K562 (cell line): Measurements from ENCODE around the gene PLA2G7. TPM values are rescaled to one million over a fixed set of nuclear protein-coding genes. Genes with fewer than 3 reads are reported as not detected.

Experiments used
- ATAC-seq: fragments of 200-7000 bp; cut with Tn5 transposase; 3 replicates; pipeline ENCODE4 v1.9.1; 2020; ENCODE audit warnings: moderate library complexity
- BruUV-seq: library from RNA; stranded (reverse); fragments of 400-500 nt; replicated peaks from 2 replicates; lab custom pipeline; 2021; lab: Mats Ljungman, UMichigan
- CTCF ChIA-PET: fragments of 300-600 bp; formaldehyde crosslinking; extraction: SDS; loops from one replicate; lab custom pipeline; 2021; ENCODE audit warnings: low intra/inter-chr PET ratio; lab: Yijun Ruan, JAX
- POLR2A ChIA-PET: fragments of 300-600, 350-650 bp; sonication (Branson Sonifier 250); formaldehyde crosslinking; extraction: SDS; loops from one replicate; lab custom pipeline; 2021; ENCODE audit warnings: antibody characterized with exemption, inconsistent platforms; lab: Yijun Ruan, JAX
- DNase-seq, 4 experiments: peaks; one replicate each; pipeline versions ENCODE4 v3.0.0 to v3.0.0-alpha.2; 2011 to 2018; ENCODE audit warnings: low spot score in 3 of 4, mixed read lengths in 3 of 4; ENCODE audit errors: extremely low read depth in 1 of 4
- FAIRE-seq: peaks from 2 replicates; lab custom pipeline; 2011; peaks lifted over from hg19 to GRCh38; lab: Jason Lieb, UNC
- H2AFZ ChIP-seq: 2 replicates; pipeline ENCODE4 v1.6.0; 2011; ENCODE audit warnings: low read depth, low read length, control low read depth, inconsistent platforms
- H3K27ac ChIP-seq: fragments of 200-600 bp; 3 replicates; pipeline ENCODE4 v1.8.0; 2011; ENCODE audit warnings: low read depth, mild to moderate bottlenecking, control low read depth, inconsistent platforms, low read length, moderate library complexity, mixed read lengths; ENCODE audit errors: extremely low read depth
- H3K27me3 ChIP-seq, 2 experiments: fragments of 300-600 bp in 1 of 2; 2 replicates in 1 of 2; 3 replicates in 1 of 2; pipeline versions ENCODE4 v1.6.0 to v1.8.0; 2011; ENCODE audit warnings: inconsistent platforms in 2 of 2, low read length in 2 of 2, mild to moderate bottlenecking in 1 of 2, mixed read lengths in 1 of 2, moderate library complexity in 1 of 2; ENCODE audit not compliant: control insufficient read depth in 2 of 2, insufficient read depth in 2 of 2
- H3K36me3 ChIP-seq: fragments of 300-600 bp; 3 replicates; pipeline ENCODE4 v1.8.0; 2011; ENCODE audit warnings: mild to moderate bottlenecking, low read length, inconsistent platforms; ENCODE audit not compliant: control insufficient read depth, insufficient read depth
- H3K4me1 ChIP-seq, 2 experiments: fragments of 200-600 bp in 1 of 2; replicated peaks in 1 of 2; 2 replicates in 1 of 2; 3 replicates in 1 of 2; pipeline versions ENCODE4 v1.5.1 to v1.8.0; 2011; ENCODE audit warnings: inconsistent platforms in 2 of 2, low read length in 2 of 2, mild to moderate bottlenecking in 1 of 2, mixed read lengths in 1 of 2, moderate library complexity in 1 of 2; ENCODE audit not compliant: control insufficient read depth in 2 of 2, insufficient read depth in 2 of 2
- H3K4me2 ChIP-seq: 2 replicates; pipeline ENCODE4 v1.6.1; 2011; ENCODE audit warnings: low read length, control low read depth, inconsistent platforms, mixed read lengths; ENCODE audit not compliant: insufficient read depth
- H3K4me3 ChIP-seq: fragments of 200-600 bp; sonication (generic), shearing (Covaris generic); 2 replicates; pipeline ENCODE4 v1.5.1; 2016; ENCODE audit warnings: control low read depth, inconsistent platforms
- H3K79me2 ChIP-seq: fragments of 200-600 bp; 3 replicates; pipeline ENCODE4 v1.8.0; 2011; ENCODE audit warnings: low read length, inconsistent platforms; ENCODE audit not compliant: control insufficient read depth, insufficient read depth
- H3K9ac ChIP-seq, 2 experiments: 2 replicates each; pipeline versions ENCODE4 v1.6.0 to v1.6.1; 2011; ENCODE audit warnings: low read depth in 2 of 2, low read length in 2 of 2, control low read depth in 1 of 2, inconsistent platforms in 1 of 2, mild to moderate bottlenecking in 1 of 2, mixed read lengths in 1 of 2; ENCODE audit not compliant: insufficient read depth in 1 of 2
- H3K9me1 ChIP-seq: one replicate; pipeline ENCODE4 v1.6.0; 2011; ENCODE audit warnings: inconsistent platforms, mild to moderate bottlenecking, low read length, moderate library complexity; ENCODE audit not compliant: control insufficient read depth, insufficient read depth
- H3K9me3 ChIP-seq: replicated peaks from 2 replicates; pipeline ENCODE4 v1.5.1; 2011; ENCODE audit warnings: low read depth, low read length, inconsistent platforms; ENCODE audit not compliant: control insufficient read depth, insufficient read depth
- H4K20me1 ChIP-seq: replicated peaks from 2 replicates; pipeline ENCODE4 v1.6.1; 2011; ENCODE audit warnings: low read length, inconsistent platforms, mixed read lengths; ENCODE audit not compliant: control insufficient read depth, insufficient read depth
- BCOR ChIP-seq: fragments of 450-650 bp; IDR thresholded peaks from 2 replicates; pipeline ENCODE4 v1.6.1; 2016
- CAMTA2 ChIP-seq: fragments of 250-450 bp; sonication (Bioruptor Pico); conservative IDR thresholded peaks from 2 replicates; pipeline ENCODE4 v1.5.1; 2022
- DEAF1 ChIP-seq: fragments of 450-650 bp; formaldehyde crosslinking; IDR thresholded peaks from 2 replicates; pipeline ENCODE4 v1.4.0; 2020; ENCODE audit warnings: mild to moderate bottlenecking, moderate library complexity
- MXD1 ChIP-seq: fragments of 250-450 bp; sonication (Bioruptor Pico); IDR thresholded peaks from 2 replicates; pipeline ENCODE4 v1.8.0; 2021; ENCODE audit warnings: borderline replicate concordance, mild to moderate bottlenecking, moderate library complexity; ENCODE audit not compliant: poor library complexity, severe bottlenecking
- NFATC3 ChIP-seq: fragments of 450-650 bp; IDR thresholded peaks from 2 replicates; pipeline ENCODE4 v1.6.1; 2017; ENCODE audit warnings: mild to moderate bottlenecking
- PHB ChIP-seq: fragments of 250-450 bp; sonication (Bioruptor Pico); IDR thresholded peaks from 2 replicates; pipeline ENCODE4 v1.5.0; 2021
- POLR3G ChIP-seq: IDR thresholded peaks from 2 replicates; pipeline ENCODE4 v1.6.1; 2011; ENCODE audit not compliant: insufficient read length, insufficient replicate concordance; ENCODE audit errors: extremely low read depth
- SP1 ChIP-seq: sonication (generic); formaldehyde crosslinking; IDR thresholded peaks from 2 replicates; pipeline ENCODE4 v1.8.1; 2022; ENCODE audit warnings: mild to moderate bottlenecking, missing genetic modification reagents
- SP2 ChIP-seq: IDR thresholded peaks from 2 replicates; pipeline ENCODE4 v1.6.1; 2011; ENCODE audit warnings: mild to moderate bottlenecking, low read depth, low read length, moderate library complexity; ENCODE audit not compliant: poor library complexity, severe bottlenecking; ENCODE audit errors: extremely low read depth
- TBL1XR1 ChIP-seq, 2 experiments: IDR thresholded peaks; 2 replicates each; pipeline ENCODE4 v1.6.1; 2012; ENCODE audit warnings: improper control_type of control experiment in 2 of 2, low read length in 2 of 2, mild to moderate bottlenecking in 1 of 2
- TRIM28 ChIP-seq: fragments of 450-650 bp; IDR thresholded peaks from 2 replicates; pipeline ENCODE4 v1.6.1; 2017
- XRCC4 ChIP-seq: IDR thresholded peaks from one replicate; pipeline ENCODE4 v1.6.1; 2011; ENCODE audit not compliant: insufficient read depth, insufficient read length; ENCODE audit errors: extremely low read depth
- ZC3H8 ChIP-seq: fragments of 450-650 bp; IDR thresholded peaks from 2 replicates; pipeline ENCODE4 v1.6.1; 2017
- ZFP30 ChIP-seq: fragments of 250-450 bp; sonication (Bioruptor Pico); IDR thresholded peaks from 2 replicates; pipeline ENCODE4 v1.8.0; 2022; ENCODE audit warnings: moderate library complexity, mild to moderate bottlenecking, inconsistent platforms, borderline replicate concordance
- ZNF354B ChIP-seq: fragments of 250-450 bp; sonication (Bioruptor Pico); IDR thresholded peaks from 2 replicates; pipeline ENCODE4 v1.4.0; 2020
- ZNF589 ChIP-seq: fragments of 200-800 bp; sonication (Bioruptor generic); IDR thresholded peaks from 2 replicates; pipeline ENCODE4 v1.6.1; 2016; ENCODE audit warnings: low read depth, missing genetic modification characterization, missing compliant biosample characterization
- ZNF695 ChIP-seq: fragments of 450-650 bp; formaldehyde crosslinking; IDR thresholded peaks from 2 replicates; pipeline ENCODE4 v1.4.0; 2020; ENCODE audit warnings: mild to moderate bottlenecking, moderate library complexity
- WGBS: fragments of 100-300 bp; shearing (Covaris generic); methylation state at CpG from one replicate; pipeline ENCODE4 v1.1.6; 2016; ENCODE audit warnings: low coverage, mixed read lengths; ENCODE audit not compliant: insufficient coverage; ENCODE audit errors: missing lambda C conversion rate; 5-methylcytosine and 5-hydroxymethylcytosine counted together
- in situ Hi-C: fragments of 300-500 bp; cut with MboI; formaldehyde crosslinking; loops from 4 replicates; pipeline ENCODE4 v1.15.0; 2018; ENCODE audit warnings: inconsistent platforms, mixed read lengths
- intact Hi-C: fragments of 100-400 bp; cut with micrococcal nuclease; formaldehyde crosslinking; loops from 2 replicates; pipeline ENCODE4 v1.14.2; 2022
- polyA plus RNA-seq, 8 experiments: library from polyadenylated mRNA; depleted of rRNA in 4 of 8; stranded (reverse) in 5 of 8; unstranded in 3 of 8; fragments of >200 nt; fragmentation: Nextera tagmentation in 2 of 8; fragmentation: Illumina TruSeq in 1 of 8; extraction: Ambion mirVana in 2 of 8; extraction: Trizol in 1 of 8; gene quantifications; 2 replicates each; pipeline versions ENCODE4 v1.2.1 to v1.2.3, GENCODE V29; 2011 to 2014; ENCODE audit warnings: inconsistent platforms in 1 of 8, missing spikeins in 1 of 8
- total RNA-seq, 7 experiments: library from RNA; depleted of rRNA in 6 of 7; stranded (reverse); fragments of >200 nt in 6 of 7; fragmentation: Illumina TruSeq in 2 of 7; extraction: Trizol in 2 of 7; gene quantifications; 2 replicates each; pipeline versions ENCODE4 v1.2.1 to v1.2.3, GENCODE V29; 2011 to 2021; ENCODE audit warnings: low replicate concordance in 1 of 7

PLA2G7 gene
- total and polyA plus RNA-seq, 9 of the 15 experiments (the other 6 are each of a cell fraction or from before 2014, with no cell fraction given), result not detected

- Histone ChIP-seq H3K9ac (no peak overlapping the region), H3K4me1 (no peaks in the 10 kb centered on the region), H3K4me2 (no peak overlapping the region), H3K79me2 (no peaks in the 10 kb centered on the region), H3K4me3 (no peak overlapping the region), H3K27me3 (no peaks in the 10 kb centered on the region), H3K9me1 (no peaks in the 10 kb centered on the region), H2AFZ (no peak overlapping the region), H4K20me1 (no peaks in the 10 kb centered on the region), H3K36me3 (no peaks in the 10 kb centered on the region), H3K27ac (no peak overlapping the region), H3K9me3 (no peaks in the 10 kb centered on the region)
- no peak for TF ChIP-seq BCOR
- TF ChIP-seq ZNF354B (CRISPR knock-in tag), result no peak
- TF ChIP-seq TRIM28, result no peak
- TF ChIP-seq ZFP30, result no peak
- no peak for TF ChIP-seq MXD1 (CRISPR knock-in tag)
- TF ChIP-seq SP1 (CRISPR knock-in tag), result no peak
- no peak for TF ChIP-seq PHB (CRISPR knock-in tag)
- no peak for TF ChIP-seq ZNF695
- TF ChIP-seq NFATC3, result no peak
- TF ChIP-seq POLR3G, result no peak
- TF ChIP-seq DEAF1, result no peak
- TF ChIP-seq ZC3H8, result no peak
- no peak for TF ChIP-seq TBL1XR1 (IDR thresholded peaks at IDR 0.05; ENCODE audit: low read length in 2 of 2)
- TF ChIP-seq XRCC4, result no peak
- TF ChIP-seq ZNF589 (CRISPR knock-in tag), result no peak
- TF ChIP-seq SP2, result no peak
- no peak for TF ChIP-seq CAMTA2 (CRISPR knock-in tag)
- in situ Hi-C loops (no loop called here), intact Hi-C loops (no loop called here)
- ATAC-seq, result no peak
- WGBS, result 0% methylated on average over 3 of the region's 3 CpGs
- ChIA-PET POLR2A (no interaction called here), CTCF (no interaction called here)
- DNase-seq, result no peak
- no TSS peak for BruUV-seq
- FAIRE-seq, result no peak
Observed at GRCh38 chr6:46751658-46752057, 16.5 kb upstream of the PLA2G7 start.
